Urinary bladder (tissue), 4 donors: ENCODE measurements around the gene ACTMAP. TPM values are rescaled to one million over a fixed set of nuclear protein-coding genes. Genes with fewer than 3 reads are reported as not detected.

Experiments
- DNase-seq: peaks from one replicate; pipeline ENCODE4 v3.0.0-alpha.2; 2015; ENCODE audit errors: extremely low spot score
- H3K27ac ChIP-seq: one replicate; pipeline ENCODE4 v1.5.1; 2013; ENCODE audit warnings: low read depth, mild to moderate bottlenecking, moderate library complexity
- H3K36me3 ChIP-seq: one replicate; pipeline ENCODE4 v1.6.1; 2013; ENCODE audit warnings: mild to moderate bottlenecking, moderate library complexity; ENCODE audit not compliant: insufficient read depth
- H3K4me1 ChIP-seq: one replicate; pipeline ENCODE4 v1.6.1; 2013; ENCODE audit warnings: mild to moderate bottlenecking, moderate library complexity; ENCODE audit not compliant: insufficient read depth
- H3K4me3 ChIP-seq: one replicate; pipeline ENCODE4 v1.5.1; 2013; ENCODE audit warnings: low read depth, low read length
- WGBS: extraction: QIAGEN DNeasy Blood & Tissue Kit; methylation state at CpG from one replicate; pipeline ENCODE4 v1.1.7; 2013; 5-methylcytosine and 5-hydroxymethylcytosine counted together
- polyA plus RNA-seq: library from polyadenylated mRNA; stranded (reverse); fragments of 200-250 nt; gene quantifications from one replicate; pipeline ENCODE4 v1.2.3, GENCODE V29; 2013
- total RNA-seq: library from RNA; depleted of rRNA; stranded (reverse); fragments of >200 nt; gene quantifications from one replicate; pipeline ENCODE4 v1.2.3, GENCODE V29; 2014
- donor health status: healthy with polysubstance abuse.
- donor health status: healthy.

ACTMAP gene
- total and polyA plus RNA-seq, 2 donors = 0.79 to 5.7 TPM

DNA sequence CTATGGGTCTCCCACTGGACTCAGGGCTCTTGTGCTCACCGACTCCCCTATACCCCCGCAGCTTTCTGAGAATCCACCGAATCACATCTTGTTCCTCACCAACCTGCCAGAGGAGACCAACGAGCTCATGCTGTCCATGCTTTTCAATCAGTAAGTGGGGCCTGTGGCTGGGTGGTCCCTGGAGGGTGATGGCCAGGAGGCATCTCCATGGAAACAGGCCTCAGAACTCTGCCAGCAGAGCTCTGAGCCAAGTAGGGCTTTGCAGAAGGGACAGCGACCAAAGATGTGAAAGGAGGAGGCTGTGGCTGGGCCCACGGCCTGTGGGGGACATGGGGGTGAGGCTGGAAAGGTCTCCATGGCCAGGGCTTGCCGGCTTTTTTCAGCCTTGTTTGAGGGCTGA, 13.2 kb upstream of the ACTMAP start:
- DNase-seq = no peak
- 89% methylated on average over 7 of the region's 7 CpGs for WGBS
- H3K4me1 ChIP-seq = no peaks in the 10 kb centered on the region
- no peak overlapping the region for H3K4me3 ChIP-seq
- H3K36me3 ChIP-seq = peaks cover 6% of the 10 kb centered on the region
- no peak overlapping the region for H3K27ac ChIP-seq

DNA sequence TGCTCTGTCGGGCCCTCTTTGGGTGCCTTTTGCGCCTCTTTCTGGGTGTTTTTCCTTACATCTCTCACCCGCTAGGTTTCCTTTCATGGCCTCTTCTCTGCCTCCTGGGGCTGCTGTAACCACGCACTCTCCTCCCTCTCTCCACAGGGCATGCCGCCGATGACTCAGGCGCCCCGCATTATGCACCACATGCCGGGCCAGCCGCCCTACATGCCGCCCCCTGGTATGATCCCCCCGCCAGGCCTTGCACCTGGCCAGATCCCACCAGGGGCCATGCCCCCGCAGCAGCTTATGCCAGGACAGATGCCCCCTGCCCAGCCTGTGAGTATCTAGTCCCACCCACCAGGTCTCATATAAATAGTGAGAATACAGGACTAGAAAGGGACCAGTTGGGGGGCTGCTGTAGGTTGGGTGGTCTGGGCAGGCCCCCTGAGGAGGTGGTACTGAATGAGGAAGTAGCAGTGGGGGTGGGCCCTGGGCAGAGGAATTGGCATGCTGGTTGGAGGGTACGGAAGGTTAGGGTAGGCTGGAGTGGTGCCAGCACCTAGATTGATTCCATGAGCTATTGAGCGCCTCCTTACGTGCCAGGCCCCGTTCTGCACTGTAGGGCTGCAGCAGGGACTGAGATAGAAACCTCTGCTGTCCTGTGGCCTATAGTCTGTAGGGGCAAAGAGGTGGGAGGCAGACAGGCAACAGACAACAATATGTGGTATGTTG, 12.6 kb upstream of the ACTMAP start:
- no peak overlapping the region for H3K27ac ChIP-seq
- no peak for DNase-seq
- H3K4me1 ChIP-seq = no peaks in the 10 kb centered on the region
- no peak overlapping the region for H3K4me3 ChIP-seq
- WGBS = 92% methylated on average over 17 of the region's 17 CpGs
- peaks cover 6% of the 10 kb centered on the region for H3K36me3 ChIP-seq

DNA sequence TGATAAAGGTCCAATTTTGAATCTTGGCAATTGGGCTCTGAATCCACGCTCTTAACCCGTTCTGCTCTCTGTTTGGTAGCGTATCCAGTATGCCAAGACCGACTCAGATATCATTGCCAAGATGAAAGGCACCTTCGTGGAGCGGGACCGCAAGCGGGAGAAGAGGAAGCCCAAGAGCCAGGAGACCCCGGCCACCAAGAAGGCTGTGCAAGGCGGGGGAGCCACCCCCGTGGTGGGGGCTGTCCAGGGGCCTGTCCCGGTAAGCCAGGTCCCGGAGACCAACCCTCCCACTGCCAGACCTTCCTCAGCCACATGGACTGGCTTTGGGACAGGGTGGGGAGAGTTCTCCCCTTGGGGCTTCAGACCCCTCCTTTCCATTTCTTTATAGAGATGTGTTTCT, 9.1 kb upstream of the ACTMAP start:
- H3K4me3 ChIP-seq = no peak overlapping the region
- no peak for DNase-seq
- peaks cover 12% of the 10 kb centered on the region for H3K36me3 ChIP-seq
- H3K27ac ChIP-seq = no peak overlapping the region
- peaks cover under 1% of the 10 kb centered on the region for H3K4me1 ChIP-seq
- 91% methylated on average over 13 of the region's 13 CpGs for WGBS

DNA sequence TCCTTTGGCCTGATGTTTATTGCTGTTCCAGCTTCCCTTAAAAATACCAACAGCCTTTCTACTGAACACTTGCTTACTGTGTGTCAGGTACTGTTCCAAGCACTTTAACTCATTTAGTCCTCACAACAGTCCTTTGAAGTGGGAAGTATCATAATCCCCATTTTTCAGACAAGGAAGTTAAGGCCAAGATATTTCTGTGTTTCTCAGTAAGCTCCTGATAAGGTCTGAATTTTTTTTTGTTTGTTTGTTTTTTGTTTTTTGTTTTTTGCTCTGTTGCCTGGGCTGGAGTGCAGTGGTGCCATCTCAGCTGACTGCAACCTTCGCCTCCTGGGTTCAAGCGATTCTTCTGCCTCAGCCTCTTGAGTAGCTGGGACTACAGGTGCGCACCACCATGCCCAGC, 8.2 kb upstream of the ACTMAP start:
- H3K27ac ChIP-seq = no peak overlapping the region
- H3K36me3 ChIP-seq = peaks cover 12% of the 10 kb centered on the region
- no peak overlapping the region for H3K4me3 ChIP-seq
- H3K4me1 ChIP-seq = peaks cover 1% of the 10 kb centered on the region
- 98% methylated on average over 3 of the region's 3 CpGs for WGBS
- DNase-seq = no peak

DNA sequence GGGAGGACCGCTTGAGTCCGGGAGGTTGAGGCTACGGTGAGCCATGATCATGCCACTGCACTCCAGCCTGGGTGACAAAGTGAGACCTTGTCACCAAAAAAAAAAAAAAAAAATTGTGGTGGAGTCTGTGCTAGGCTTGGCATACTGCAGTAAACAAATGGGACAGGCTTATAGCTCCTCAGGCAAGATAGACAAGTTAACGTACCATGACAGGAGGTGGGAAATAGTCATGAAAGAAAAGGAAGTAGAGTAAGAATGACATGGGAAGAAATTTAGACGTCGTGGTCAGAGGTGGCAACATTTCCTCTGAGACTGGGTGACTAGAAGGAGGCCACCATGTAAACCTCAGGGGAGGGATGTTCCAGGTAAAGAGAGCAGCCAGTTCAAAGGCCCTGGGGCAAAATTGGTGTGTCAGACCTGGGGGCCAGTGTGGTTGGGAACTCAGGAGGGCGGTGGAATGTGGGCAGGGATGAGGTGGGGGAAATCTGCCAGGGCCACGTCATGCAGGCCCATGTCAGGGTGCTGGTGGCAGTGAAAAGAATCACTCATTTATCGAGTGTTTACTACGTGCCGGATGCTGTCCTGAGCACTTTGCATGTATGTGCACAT, 6.3 kb upstream of the ACTMAP start:
- no peak overlapping the region for H3K4me3 ChIP-seq
- no peak overlapping the region for H3K27ac ChIP-seq
- 85% methylated on average over 11 of the region's 11 CpGs for WGBS
- DNase-seq = no peak
- H3K4me1 ChIP-seq = peaks cover 1% of the 10 kb centered on the region
- peaks cover 10% of the 10 kb centered on the region for H3K36me3 ChIP-seq

DNA sequence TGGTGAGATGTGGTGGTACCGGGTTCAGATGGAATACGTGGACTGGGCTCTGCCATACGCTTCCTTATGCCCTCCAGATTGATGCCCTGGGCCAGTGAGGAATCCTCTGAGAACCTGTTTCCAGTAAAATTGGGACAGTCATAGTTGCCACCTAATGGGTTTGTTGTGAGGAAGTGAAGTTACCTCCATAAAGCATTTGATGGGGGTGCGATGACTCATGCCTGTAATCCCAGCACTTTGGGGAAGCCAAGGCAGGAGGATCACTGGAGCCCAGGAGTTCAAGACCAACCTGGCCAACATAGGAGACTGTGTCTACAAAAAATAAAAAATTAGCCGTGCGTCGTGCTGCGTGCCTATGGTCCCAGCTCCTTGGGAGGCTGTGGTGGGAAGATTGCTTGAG, 5.5 kb upstream of the ACTMAP start:
- Histone ChIP-seq H3K27ac (no peak overlapping the region), H3K4me3 (no peak overlapping the region), H3K4me1 (peaks cover 1% of the 10 kb centered on the region), H3K36me3 (peaks cover 10% of the 10 kb centered on the region)
- WGBS = 98% methylated on average over 8 of the region's 8 CpGs
- no peak for DNase-seq

DNA sequence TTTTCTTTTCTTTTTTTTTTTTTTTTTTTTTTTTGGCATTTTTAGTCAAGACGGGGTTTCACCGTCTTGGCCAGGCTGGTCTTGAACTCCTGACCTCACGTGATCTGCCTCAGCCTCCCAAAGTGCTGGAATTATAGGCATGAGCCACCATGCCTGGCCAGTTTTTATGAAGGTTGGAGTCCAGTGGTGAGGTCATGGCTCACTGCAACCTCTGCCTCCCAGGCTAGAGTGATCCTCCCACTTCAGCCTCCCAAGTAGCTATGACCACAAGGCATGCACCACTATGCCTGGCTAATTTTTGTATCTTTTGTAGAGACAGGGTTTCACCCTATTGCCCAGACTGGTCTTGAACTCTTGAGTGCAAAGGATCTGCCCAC, 5.0 kb upstream of the ACTMAP start:
- Histone ChIP-seq H3K36me3 (peaks cover 10% of the 10 kb centered on the region), H3K4me1 (peaks cover 1% of the 10 kb centered on the region), H3K27ac (no peak overlapping the region), H3K4me3 (no peak overlapping the region)
- no peak for DNase-seq
- WGBS = 95% methylated on average over 3 of the region's 3 CpGs

DNA sequence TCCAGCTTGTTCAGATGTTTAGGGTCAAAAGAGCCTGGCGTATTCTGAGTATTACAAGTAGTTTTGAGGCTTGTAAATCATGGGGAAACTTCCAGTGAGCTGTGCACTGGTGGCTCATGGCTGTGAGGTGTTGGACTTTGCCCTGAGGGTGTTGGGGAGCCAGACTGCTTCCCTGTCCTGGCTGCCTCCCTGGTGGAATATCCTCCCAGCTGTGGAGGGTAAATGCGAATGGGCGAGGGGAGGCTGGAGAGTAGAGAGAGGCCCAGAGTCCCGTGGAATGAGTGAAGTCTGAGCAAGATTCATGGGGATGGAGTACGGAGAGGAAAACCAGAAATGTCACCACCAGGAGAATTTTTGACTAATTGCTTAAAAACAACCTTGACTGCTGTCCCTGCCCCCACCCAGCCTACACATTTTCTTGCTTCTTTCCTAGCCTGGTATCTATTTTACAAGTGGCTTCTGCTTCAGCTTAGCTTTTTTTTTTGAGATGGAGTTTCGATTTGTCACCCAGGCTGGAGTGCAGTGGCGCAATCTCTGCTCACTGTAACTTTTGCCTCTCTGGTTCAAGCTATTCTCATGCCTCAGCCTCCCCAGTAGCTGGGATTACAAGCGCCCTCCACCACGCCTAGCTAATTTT, 4.5 kb upstream of the ACTMAP start:
- no peak overlapping the region for H3K4me3 ChIP-seq
- H3K27ac ChIP-seq = no peak overlapping the region
- 80% methylated on average over 9 of the region's 9 CpGs for WGBS
- peaks cover 10% of the 10 kb centered on the region for H3K36me3 ChIP-seq
- DNase-seq = no peak
- H3K4me1 ChIP-seq = peaks cover 1% of the 10 kb centered on the region

DNA sequence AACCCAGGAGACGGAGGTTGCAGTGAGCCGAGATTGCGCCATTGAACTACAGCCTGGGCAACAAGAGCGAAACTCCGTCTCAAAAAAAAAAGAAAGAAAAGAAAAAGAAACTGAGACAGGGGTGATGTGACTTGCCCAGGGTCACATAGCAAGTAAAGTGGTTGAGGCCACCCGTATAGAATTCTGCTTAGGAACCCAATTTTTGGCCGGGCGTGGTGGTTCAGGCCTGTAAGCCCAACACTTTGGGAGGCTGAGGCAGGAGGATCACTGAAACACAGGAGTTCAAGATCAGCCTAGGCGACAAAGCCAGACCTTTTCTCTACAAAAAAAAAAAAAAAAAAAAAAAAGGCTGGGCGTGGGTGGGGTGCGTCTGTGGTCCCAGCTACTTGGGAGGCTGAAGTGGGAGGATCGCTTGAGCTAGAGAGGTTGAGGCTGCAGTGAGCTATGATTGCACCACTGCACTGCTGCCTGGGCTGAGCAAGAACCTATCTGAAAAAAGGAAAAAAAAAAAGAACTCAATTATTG, 2.0 kb upstream of the ACTMAP start:
- peak overlapping the region; percentile 10 for H3K4me3 ChIP-seq
- H3K4me1 ChIP-seq = peaks cover 1% of the 10 kb centered on the region
- no peak overlapping the region for H3K27ac ChIP-seq
- DNase-seq = no peak
- WGBS = 84% methylated on average over 12 of the region's 12 CpGs
- peaks cover 3% of the 10 kb centered on the region for H3K36me3 ChIP-seq

DNA sequence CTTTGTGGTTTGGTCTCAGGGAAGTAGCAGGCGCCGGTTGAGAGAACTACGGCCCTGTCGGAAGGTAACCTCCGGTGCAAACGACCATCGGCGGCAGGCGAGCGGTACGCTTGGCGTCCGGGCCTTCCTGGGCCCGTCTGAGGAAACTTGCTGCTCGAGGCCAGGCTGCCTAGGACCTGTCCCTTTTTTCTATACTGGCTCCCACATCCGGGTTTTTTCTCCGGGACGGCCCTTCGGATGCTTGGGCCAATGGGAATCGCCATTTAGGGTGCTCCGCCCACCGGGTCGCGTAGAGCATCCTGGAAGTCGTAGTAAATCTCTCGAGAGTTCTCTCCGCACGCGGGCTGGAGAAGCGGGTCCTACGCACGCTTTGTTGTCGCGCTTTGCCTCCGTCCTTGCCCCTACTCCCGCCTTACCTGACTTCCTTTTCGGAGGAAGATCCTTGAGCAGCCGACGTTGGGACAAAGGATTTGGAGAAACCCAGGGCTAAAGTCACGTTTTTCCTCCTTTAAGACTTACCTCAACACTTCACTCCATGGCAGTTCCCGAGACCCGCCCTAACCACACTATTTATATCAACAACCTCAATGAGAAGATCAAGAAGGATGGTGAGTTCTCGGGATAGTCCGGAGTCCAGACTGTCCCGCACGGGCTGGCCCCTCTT, 729 bp upstream of the ACTMAP start, which contains the start of gene SNRPA:
TSS of gene SNRPA (plus strand) at position 330 of the 664 bp plus-strand sequence. CDS start at position 536, 206 bp downstream.
- Histone ChIP-seq H3K36me3 (no peaks in the 10 kb centered on the region), H3K4me1 (peaks cover 1% of the 10 kb centered on the region), H3K27ac (peak within 1 kb of the TSS; percentile 84), H3K4me3 (peak within 1 kb of the TSS; percentile 66)
- DNase-seq = peak; percentile 98
- WGBS = under 1% methylated on average over 46 of the region's 46 CpGs

DNA sequence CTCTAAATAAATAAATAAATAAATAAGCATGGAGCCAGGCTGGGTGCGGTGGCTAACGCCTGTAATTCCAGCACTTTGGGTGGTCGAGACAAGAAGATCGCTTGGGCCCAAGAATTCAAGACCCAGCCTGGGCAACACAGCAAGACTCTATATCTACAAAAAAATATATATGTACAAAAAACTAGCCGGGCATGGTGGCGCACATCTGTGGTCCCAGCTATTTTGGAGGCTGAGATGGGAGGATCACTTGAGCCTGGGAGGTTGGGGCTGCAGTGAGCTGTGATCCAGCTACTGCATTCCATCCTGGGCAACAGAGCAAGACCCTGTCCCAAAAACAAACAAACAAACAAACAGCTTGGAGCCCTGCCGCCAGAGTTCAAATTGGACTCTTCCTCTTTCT, 2.7 kb downstream of the ACTMAP start:
- 98% methylated on average over 7 of the region's 7 CpGs for WGBS
- Histone ChIP-seq H3K27ac (no peak overlapping the region), H3K4me1 (no peaks in the 10 kb centered on the region), H3K36me3 (no peaks in the 10 kb centered on the region), H3K4me3 (no peak overlapping the region)
- no peak for DNase-seq

DNA sequence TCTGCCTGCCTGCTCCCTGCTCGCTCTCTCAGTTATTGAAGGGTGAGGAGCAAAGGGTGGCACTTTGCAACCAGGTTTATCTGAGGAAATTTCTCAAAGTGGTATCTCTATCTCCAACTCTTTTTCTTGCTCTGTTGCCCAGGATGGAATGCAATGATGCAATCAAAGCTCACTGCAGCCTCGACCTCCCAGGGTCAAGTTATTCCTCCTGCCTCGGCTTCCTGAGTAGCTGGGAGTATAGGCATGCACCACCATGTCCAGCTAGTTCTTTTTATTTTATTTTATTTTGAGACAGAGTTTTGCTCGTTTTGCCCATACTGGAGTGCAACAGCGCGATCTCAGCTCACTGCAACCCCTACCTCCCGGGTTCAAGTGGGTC, 4.9 kb downstream of the ACTMAP start:
- no peaks in the 10 kb centered on the region for H3K4me1 ChIP-seq
- no peaks in the 10 kb centered on the region for H3K36me3 ChIP-seq
- no peak for DNase-seq
- H3K27ac ChIP-seq = no peak overlapping the region
- WGBS = 75% methylated on average over 7 of the region's 7 CpGs
- no peak overlapping the region for H3K4me3 ChIP-seq

DNA sequence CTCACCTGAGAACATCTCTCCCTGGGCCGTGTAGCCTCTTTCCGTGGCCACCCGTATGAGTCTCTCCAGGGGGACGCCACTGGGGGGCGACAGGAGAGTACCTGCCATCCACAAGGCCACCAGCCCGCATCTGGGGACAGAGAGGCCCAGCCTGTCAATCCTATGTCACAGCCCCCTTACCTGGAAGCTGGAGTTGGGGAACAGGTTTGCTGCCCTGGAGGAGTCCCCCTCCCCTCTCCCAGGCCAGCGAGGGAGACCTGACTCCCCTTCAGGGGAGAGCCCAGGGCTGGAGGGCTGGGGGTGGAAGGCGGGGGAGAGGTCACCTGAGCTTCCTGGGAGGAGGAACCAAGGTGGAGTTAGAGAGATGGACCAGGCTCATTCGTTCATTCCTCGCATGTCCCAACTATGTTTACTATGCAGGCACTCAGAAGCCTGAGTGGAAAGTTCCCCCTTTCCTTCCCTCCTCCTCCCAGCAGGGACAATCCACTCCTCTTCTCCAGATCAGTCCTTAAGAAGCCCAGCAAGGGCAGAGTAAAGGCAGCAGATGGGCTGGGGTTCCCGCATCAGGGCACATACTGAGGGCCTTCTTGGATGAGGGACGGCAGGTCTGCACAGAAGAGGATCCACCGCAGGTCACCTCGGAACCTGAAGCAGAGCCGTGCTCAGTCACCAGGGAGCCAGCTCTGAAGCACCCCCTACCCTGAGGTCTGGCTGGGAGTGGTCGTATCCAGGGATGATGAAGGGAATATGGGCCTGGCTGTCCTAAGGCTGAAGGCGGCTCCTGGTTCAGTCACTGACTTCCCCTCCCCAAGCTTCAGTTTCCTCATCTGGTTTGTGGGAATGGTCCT, 5.5 kb downstream of the ACTMAP start:
- no peaks in the 10 kb centered on the region for H3K36me3 ChIP-seq
- H3K4me1 ChIP-seq = no peaks in the 10 kb centered on the region
- no peak overlapping the region for H3K27ac ChIP-seq
- DNase-seq = no peak
- 65% methylated on average over 17 of the region's 17 CpGs for WGBS
- no peak overlapping the region for H3K4me3 ChIP-seq
